Spleen (tissue), 7 donors: ENCODE results near the gene MVB12A.

ENCODE experiments used
- CTCF ChIP-seq, 11 experiments: fragments of 200-600 bp in 7 of 11; fragments of 450-650 bp in 4 of 11; sonication (generic) in 4 of 11; IDR thresholded peaks in 8 of 11; conservative IDR thresholded peaks in 3 of 11; 1 replicate in 7 of 11; 2 replicates in 4 of 11; pipeline versions ENCODE4 v1.4.0 to v1.8.0; 2016 to 2021; ENCODE audit warnings: antibody characterized with exemption in 11 of 11, inconsistent platforms in 4 of 11, mild to moderate bottlenecking in 1 of 11
- POLR2AphosphoS5 ChIP-seq, 3 donors: sonication (generic); formaldehyde crosslinking; IDR thresholded peaks; one replicate each; pipeline ENCODE4 v1.5.1; 2017; ENCODE audit warnings: antibody characterized with exemption in 3 of 3
- donor health status: DM: no; HTN: no; CAD: no; lungs with moderate emphysema.
- donor health status: DM: no; HTN: no; CAD: no.
- donor health status: DM: no; HTN: no; CAD: no.

DNA sequence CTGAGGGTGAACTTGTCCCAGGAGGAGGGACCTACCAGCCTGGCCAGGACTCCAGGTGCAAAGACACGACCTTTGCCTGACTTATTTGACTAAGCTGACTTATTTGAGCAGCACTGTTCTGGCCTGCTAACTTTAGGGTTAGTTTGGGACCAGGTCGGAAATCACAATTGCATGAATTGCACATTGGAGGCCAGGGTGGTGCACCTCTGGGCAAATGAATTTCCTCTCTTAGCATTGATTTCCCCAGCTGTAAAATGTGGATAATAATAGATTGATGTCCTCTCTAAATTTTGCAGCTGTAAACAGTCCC is 13.0 kb upstream of the MVB12A start:
- TF ChIP-seq CTCF (IDR thresholded peaks at IDR 0.05 in 8 of 11, conservative IDR thresholded peaks at IDR 0.05 in 3 of 11) (no peak), POLR2AphosphoS5 (IDR thresholded peaks at IDR 0.05) (no peak)
